SKM-1 (cell line): Measurements from ENCODE around the gene ATP10B.

Source experiments
- DNase-seq: peaks from one replicate; lab custom pipeline; 2025; ENCODE audit not compliant: unreplicated experiment; lab: John Stamatoyannopoulos, UW

Gene ATP10B

DNA sequence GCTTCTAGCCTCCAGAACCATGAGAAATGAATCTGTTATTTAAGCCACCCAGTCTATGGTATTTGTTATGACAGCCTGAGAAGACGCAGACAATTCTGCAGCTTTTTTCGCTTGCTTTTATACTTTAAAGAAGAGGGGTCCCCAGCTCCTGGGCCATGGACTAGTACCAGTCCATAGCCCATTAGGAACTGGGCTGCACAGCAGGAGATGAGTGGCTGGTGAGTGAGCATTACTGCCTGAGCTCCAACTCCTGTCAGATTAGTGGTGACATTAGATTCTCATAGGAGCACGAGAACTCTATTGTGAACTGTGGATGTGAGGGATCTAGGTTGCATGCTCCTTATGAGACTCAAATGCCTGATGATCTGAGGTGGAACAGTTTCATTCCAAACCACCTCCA, 278.7 kb downstream of the ATP10B start:
- DNase-seq: no peak

DNA sequence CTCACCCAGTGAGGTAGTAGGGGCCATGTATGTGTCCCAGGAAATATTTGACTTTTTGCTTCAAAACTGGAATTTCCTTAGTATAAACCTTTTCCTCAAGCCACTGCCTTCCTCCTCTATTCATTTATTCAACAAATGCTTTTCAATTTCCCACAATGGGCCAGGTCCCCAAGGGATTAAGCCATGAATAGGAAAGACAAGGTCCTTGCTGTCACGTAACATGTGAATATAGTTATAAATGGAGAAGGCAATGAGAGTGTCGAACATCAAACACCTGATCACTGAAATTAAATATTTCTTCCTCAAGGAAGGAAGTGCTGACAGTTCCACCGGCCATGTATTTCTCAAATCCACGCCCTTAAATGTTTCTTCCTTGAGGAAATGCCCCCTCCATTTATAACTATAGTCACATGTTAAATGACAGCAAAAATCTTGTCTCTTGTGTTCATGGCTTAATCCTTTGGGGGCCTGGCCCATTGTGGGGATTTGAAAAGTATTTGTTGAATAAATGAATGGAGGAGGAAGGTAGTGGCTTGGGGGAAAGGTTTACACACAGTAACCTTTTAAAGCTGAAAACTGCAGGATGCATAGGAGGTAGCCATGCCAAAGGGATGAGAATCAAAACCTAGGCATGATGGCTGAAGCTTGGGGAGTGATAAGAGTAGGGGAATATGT, 284.8 kb downstream of the ATP10B start:
- DNase-seq: no peak

DNA sequence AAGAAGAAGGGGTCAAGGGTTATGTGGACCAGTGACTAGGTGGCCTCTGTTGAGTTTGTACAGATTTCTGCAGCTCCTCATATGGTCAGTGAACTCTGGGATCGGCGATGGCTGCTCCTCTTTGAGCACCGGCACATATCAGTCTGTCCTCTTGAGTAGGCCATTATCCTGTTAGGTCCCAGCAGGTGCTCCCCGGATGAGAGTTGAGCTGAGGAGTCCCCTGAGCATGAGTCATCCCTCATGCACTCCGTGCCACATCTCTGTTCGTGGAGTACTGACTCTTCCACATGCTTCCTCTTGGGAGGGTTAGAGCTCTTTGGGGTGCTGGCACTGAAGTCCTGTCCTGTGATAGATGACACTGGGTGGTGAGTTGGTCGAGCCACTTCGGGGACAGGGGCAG, 286.6 kb downstream of the ATP10B start:
- DNase-seq: no peak

DNA sequence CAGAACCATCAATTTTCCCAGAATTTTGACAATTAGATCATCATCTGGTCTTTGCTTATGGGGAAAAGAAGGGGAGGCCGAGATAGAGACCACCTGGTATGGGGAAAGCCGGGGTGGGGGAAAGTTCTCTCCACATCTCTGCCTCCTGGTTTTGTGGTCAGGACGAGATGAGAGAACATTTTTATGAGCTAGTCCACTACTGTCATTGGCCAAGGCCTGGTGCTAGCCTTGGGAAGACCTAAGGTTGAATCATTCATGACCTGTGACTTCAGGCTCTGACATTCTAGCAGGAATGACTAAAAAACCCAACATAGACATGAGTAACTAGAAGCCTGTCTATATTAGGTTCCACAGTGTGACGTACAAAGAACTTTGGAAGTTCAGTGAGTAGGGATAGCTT, 295.2 kb downstream of the ATP10B start:
- DNase-seq: no peak

DNA sequence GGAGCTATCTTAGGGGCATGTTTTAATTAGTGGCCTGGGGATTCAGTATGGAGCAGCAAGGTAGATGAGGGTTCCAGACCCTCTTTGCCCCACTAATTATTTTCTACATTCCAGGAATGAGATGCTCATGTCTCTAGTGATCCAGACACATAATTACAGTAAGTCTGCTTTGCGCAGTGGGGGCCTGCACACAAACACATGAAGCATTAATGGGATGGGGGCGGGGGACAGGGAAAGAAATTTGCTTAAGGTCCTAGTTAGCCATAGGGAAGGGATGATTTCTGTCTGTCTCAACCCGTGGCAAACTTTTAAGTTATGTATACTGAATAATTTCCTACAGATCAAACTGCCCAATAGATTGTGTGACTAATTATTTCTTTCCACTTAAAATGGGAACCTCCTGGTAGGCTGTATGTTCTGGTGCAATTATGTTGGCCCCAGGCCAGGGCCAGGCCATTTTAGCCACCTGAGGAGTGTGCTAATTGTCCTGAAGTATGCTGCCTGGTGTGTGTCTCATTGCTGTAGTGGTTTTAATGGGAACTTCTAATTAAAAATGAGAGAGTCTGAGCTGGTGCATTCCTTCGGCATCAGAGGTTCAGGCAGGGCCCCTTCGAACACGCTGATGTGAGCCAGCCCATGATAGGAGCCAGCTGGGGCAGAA, 295.9 kb downstream of the ATP10B start:
- DNase-seq: no peak

DNA sequence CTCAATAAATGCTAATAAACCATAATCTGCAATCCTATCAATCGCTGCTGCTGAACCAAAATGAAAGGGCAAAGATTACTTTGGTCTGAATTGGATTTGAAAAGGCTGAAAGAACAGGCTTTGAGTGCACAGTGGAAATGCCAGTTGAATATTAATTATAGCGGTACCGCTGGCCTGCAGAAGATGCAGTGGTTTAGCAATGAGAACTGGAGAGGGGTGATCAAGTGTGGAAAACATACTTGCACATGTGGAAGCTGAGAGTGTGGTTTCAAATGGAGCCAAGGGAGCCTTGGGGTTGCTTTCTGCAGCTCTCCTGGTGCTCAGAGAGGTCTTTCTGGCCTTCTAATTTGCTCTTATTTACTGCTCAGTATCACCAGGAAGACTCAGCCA, 296.4 kb downstream of the ATP10B start:
- DNase-seq: no peak

DNA sequence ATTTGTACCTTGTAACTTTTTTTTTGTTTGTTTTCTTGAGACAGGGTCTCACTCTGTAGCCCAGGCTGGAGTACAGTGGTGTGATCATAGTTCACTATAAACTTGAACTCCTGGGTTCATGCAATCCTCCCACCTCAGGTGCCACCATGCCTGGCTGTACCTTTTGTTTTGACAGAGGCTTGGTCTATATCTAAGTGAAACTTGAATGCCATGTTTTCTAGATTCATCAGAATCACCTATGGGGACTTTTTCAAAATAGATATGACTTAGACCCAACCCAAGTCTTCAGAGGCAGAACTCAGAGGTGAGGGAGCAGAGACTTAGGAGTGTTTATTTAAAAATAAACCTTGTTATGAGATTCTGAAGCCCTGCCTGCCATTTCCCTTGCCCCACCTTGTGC, 301.9 kb downstream of the ATP10B start:
- no peak for DNase-seq

DNA sequence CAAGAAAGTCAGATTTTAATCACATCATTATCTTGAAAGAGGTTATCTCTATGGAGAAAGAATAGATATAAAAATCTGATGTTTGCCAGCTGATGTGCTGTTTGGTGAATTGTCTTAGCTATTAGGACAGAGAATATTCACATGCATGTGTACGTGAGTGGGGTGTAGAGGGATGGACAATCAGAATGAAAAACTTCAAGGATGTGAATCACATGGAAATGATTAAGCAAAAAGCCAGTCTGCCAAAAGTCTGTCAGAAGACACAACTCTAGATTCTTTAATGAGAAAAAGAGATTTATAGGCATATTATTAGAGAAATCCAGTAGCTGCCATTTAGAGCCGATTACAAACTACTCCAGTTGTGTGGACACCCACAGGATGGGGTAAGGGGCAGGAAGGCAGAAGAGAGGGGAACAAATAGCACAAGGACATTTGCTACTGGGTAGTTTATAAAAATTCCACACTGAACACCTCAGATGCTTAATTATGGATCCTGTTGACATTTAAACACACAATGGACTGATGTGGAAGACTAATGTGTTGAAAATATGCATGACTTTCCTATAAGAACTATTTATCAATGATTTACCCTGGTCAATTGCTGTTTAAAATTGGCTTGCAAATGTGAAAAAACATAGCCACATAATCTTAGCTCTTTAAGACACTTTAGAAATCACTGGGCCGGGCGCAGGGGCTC, 302.9 kb downstream of the ATP10B start:
- DNase-seq: no peak

DNA sequence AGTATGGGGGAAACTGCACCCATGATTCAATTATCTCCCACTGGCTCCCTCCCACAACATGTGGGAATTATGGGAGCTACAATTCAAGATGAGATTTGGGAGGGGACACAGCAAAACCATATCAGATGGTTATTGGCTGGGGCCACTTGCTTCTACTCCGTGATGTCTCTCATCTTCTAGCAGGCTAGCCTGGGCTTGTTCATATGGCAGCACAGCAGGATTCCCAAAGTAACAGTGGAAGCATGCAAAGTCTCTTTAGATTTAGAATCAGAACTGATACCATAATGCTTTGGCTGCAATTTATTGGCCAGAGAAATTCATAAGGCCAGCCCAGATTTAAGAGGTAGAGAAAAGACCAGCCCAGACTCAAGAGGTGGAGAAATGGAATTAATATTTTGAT, 304.1 kb downstream of the ATP10B start:
- no peak for DNase-seq

DNA sequence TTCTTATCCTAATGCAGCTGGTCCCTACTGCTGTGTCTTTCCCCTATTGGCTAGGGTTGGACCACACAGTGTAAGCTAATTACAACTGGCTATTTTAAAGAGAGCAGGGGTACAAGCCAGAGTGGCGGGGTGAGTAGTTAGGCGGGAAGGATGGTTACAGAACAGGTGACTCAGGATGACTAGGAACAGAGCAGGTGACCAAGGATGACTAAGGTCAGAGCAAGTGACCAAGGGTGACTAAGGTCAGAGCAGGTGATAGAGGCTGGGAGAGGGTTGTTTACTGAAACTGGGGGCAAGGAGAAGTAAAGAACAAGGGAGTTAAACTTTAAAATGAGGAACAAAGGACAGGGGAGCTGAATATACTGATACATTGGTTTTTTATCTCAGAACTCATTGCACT, 304.9 kb downstream of the ATP10B start:
- no peak for DNase-seq

DNA sequence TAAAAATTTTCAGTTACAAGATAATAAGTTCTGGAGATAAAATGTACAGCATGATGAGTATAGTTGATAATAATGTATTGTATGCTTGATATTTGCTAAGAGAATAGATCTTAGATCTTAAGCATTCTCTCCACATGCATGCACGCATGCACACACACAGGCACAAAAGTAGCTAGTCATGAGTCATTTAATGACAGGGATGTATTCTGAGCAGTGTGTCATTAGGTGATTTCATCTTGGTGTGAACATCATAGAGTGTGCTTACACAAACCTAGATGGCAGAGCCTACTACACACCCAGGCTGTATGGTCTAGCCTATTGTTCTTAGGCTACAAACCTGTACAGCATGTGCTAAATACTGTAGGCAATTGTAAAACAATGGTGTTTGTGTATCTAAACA, 306.2 kb downstream of the ATP10B start:
- no peak for DNase-seq

DNA sequence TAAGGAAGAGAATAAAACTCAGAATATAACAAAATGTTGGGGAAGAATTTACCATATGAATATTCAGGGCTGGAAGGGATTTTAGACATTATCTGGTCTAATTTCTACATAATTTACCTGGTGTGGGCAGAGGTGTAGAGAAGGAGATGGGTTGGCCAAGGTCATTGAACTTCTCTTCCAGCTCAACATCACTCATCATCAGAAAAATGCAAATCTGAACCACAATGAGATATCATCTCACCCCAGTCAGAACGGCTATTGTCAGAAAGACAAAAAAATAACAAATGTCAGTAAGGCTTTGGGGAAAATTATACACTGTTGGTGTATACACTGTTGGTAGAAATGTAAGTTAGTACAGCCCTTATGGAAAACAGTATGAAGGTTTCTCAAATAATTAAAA, 308.6 kb downstream of the ATP10B start:
- no peak for DNase-seq

DNA sequence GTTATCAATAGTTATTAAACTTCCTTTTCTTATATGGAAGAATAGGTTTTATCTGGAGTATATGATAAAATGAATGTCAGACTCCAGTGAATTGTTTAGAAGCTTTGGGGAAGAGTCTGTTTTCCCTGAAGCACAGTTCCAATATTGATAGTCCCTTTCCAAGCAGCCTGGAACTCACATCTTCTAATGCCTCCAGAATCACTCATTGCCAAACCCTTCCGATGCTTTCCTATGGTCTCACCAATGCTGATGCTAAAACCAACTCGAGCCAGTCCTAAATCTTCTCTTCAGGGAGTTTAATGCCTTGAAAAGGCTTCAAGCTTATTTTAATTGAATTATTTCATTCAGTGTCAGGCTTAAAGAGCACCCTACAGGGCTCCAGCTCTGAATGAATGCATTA, 309.2 kb downstream of the ATP10B start:
- no peak for DNase-seq

DNA sequence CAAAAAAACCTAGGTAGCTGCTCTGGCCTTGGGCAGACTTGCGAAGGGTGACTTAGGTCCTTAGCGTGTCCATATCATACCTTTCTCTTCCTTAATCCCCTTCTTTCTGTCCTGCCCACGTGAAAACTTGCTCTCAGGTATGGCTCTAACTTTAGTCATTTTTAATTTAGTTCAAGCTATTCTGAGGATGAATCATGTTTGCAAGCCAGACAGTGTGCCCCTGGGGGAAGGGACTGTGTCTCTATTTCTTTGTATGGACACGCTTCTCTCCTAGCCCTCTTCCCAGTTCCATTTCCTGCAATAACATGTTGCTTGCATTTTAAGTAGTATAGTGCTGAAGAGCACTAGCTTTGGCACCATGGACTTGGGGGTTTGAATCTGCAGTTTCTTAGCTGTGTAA, 309.7 kb downstream of the ATP10B start:
- DNase-seq: no peak

DNA sequence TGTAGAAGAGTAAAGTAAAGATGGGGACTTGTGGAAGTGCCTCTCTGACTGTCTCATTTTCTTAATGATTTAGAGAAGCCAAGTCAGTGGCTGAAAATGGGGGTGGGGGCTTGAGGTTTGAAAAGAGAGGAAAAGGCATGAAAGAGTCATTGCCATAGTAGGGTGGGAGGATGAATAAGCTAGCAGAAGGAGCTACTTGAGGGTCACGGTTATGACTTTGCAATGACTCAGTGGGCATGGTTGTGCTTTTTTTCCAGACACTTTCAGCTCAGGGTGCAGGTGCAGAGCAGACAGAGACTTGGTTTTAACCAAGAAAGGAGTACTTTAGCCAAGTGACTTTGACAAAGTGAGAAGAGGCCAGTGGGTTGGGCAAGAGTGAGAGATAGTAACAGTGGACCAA, 312.6 kb downstream of the ATP10B start:
- DNase-seq: no peak

DNA sequence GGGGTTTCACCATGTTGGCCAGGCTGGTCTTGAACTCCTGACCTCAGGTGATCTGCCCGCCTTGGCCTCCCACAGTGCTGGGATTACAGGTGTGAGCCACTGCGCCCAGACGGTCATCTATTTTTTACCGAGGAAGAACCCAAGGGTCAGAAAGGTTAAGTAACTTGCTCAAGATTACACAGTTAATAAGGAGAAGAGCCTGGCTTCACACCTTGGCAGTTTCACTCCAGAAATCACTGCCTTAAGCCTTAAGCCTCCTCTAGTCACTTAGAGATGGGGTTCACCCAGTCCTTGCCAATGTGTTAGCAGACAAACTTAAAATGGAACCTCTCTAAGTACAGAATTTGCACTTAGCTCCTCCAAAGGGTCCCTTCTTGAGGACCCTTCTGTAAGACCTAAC, 314.1 kb downstream of the ATP10B start:
- no peak for DNase-seq

DNA sequence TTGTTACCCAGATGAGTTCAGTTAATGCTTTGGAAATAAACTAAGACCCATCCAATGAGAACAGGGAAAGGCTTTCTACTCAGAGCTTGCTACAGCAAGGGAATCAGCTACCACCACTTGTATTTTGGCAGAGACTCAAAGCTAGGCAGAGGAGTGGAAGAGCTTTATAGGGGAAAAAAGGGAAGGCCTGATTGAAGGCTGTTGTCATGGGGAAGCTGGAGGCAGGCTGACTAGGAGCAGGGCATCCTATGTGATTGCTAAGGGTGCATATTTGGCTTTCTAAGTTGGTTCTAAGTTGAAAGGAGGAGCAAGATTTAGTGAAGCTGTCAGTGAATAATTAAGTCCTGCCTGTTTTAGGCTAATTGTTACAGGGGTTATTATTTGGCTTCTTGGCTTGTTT, 314.9 kb downstream of the ATP10B start:
- DNase-seq: no peak

DNA sequence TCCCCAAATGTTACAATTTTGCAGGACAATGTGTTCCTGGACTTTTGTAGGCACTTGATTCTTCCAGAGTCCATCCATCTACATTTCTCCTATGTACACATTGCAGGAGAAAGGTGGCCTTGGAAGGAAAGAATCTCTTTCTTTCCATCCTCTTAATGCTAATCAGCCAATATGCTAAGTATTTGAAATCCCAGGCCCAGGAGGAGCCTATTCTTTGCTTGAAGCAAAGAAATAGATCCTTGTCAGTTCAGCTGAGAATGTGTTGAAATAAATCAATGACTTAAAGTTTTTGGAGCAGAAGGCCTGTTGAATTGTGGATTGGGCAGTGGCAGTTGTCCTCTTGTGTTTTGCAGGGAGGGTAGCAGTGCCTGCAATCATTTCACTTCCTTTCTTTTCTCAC, 317.1 kb downstream of the ATP10B start:
- DNase-seq: no peak

DNA sequence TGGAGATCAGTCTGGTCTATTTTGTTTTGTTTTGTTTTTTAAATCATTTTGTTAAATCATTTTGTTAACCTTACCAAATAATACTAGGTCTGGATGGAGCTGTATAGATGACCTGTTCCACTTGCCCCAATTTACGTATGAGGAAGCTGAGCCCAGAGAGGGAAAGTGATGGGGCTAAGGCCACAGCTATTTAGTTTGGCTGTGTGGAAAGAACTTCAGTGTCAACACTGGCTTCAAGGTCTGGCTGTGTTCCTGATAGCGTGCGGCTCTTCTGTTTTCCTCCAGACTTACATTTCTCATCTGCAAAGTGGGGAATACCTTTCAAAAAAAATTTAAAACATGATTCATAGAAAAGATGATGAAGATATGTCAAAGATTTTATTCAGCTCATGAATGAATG, 317.9 kb downstream of the ATP10B start:
- no peak for DNase-seq

DNA sequence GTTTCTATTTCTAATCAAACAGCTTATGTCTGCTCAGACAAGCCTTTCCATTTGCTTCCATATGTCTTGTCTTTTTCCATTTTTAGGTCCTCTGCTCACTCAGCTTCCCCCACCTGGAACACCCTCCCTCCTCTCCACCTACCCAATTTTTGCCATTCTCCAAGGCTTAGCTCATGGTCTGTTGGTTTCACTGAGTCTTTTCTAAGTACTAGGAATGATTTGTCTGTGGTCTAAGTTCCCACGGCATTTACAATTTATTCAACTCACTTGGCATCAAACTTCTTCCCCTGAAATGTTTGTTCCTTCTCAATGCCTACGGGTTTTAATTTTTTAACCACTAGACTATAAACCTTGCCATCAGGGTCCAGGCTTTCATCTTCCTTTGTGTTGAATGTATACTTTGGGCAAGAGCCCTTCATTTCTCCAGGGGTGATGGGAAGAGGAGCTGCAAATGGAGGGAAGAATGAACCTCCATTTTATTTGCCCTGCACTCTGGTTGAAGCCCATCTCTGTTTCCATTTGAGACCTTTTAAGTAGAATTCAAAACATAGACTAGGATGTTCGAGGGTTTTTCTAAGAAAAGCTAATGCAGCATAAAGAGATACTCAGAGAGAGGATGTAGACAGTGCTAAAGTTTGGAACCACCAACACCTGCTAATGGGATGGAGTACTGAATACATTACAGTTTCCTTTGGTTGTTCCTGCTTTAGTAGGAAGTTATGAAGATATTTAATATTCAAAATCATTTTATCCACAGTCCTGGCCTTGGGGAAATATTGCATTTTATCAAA, 326.3 kb downstream of the ATP10B start:
- DNase-seq: no peak

DNA sequence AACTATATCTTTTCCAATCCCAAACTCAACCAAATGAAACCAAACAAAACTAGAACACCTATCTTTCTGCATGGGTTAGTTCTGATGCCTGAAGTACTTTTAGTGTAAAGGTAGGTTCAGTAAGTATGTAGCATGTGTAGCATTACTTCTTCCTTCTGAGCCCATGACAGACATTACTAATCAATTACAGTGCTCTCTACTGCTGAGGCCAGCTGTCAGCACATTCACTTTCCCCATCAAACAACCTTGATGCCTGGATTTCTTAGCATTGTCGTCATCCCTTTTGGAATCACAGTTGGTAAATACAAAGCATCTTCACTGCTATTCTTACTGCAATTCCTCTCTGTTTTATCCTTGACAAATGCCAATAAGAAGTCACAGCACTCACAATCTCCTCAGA, 327.2 kb downstream of the ATP10B start:
- DNase-seq: no peak
